ENCODE data around the gene CACNA2D1.

- TF ChIP-seq CTCF (IDR thresholded peaks at IDR 0.05) (no peak), ZFX (IDR thresholded peaks at IDR 0.05; ENCODE audit: borderline replicate concordance) (no peak)
These were observed 168.9 kb downstream of the CACNA2D1 start for GRCh38 chr7:82274681-82275080.

All from 22Rv1 (cell line).